Endothelial cell (in vitro differentiated cells): ENCODE results near the gene ODAD4. TPM values are rescaled to one million over a fixed set of nuclear protein-coding genes. Genes with fewer than 3 reads are reported as not detected.

ENCODE experiments used
- DNase-seq: peaks from one replicate; pipeline ENCODE4 v3.0.0; 2021; ENCODE audit warnings: low spot score
- H3K27ac Mint-ChIP-seq: one replicate; pipeline ENCODE4 v1.8.0; 2021; ENCODE audit warnings: mixed read lengths, inconsistent platforms; ENCODE audit not compliant: unreplicated experiment
- H3K27me3 Mint-ChIP-seq: one replicate; pipeline ENCODE4 v1.8.0; 2021; ENCODE audit warnings: mild to moderate bottlenecking, moderate library complexity, mixed read lengths, inconsistent platforms; ENCODE audit not compliant: unreplicated experiment
- H3K36me3 Mint-ChIP-seq: one replicate; pipeline ENCODE4 v1.8.0; 2021; ENCODE audit warnings: mild to moderate bottlenecking, low read depth, mixed read lengths, inconsistent platforms; ENCODE audit not compliant: unreplicated experiment
- H3K4me1 Mint-ChIP-seq: one replicate; pipeline ENCODE4 v1.8.0; 2021; ENCODE audit warnings: mild to moderate bottlenecking, mixed read lengths, inconsistent platforms; ENCODE audit not compliant: unreplicated experiment
- H3K4me3 Mint-ChIP-seq: one replicate; pipeline ENCODE4 v1.8.0; 2021; ENCODE audit warnings: mild to moderate bottlenecking, mixed read lengths, inconsistent platforms; ENCODE audit not compliant: unreplicated experiment
- H3K9me3 Mint-ChIP-seq: one replicate; pipeline ENCODE4 v1.8.0; 2021; ENCODE audit warnings: mixed read lengths, inconsistent platforms; ENCODE audit not compliant: unreplicated experiment
- total RNA-seq: library from RNA; stranded (reverse); fragmentation: NEBNext Ultra II Directional; extraction: Animal tissue kit (Norgen Biotek cat#: 25700); gene quantifications from one replicate; pipeline ENCODE4 v1.2.1, GENCODE V29; 2021; ENCODE audit not compliant: unreplicated experiment
- TF ChIP-seq, protein P1 (sequence below): fragments of 200-600 bp; sonication (generic); IDR thresholded peaks from one replicate; pipeline ENCODE4 v1.5.0; 2021; ENCODE audit warnings: antibody characterized with exemption; ENCODE audit not compliant: unreplicated experiment

Gene ODAD4
- total RNA-seq, 1 donor from 2014 or later: 2.2 TPM

DNA sequence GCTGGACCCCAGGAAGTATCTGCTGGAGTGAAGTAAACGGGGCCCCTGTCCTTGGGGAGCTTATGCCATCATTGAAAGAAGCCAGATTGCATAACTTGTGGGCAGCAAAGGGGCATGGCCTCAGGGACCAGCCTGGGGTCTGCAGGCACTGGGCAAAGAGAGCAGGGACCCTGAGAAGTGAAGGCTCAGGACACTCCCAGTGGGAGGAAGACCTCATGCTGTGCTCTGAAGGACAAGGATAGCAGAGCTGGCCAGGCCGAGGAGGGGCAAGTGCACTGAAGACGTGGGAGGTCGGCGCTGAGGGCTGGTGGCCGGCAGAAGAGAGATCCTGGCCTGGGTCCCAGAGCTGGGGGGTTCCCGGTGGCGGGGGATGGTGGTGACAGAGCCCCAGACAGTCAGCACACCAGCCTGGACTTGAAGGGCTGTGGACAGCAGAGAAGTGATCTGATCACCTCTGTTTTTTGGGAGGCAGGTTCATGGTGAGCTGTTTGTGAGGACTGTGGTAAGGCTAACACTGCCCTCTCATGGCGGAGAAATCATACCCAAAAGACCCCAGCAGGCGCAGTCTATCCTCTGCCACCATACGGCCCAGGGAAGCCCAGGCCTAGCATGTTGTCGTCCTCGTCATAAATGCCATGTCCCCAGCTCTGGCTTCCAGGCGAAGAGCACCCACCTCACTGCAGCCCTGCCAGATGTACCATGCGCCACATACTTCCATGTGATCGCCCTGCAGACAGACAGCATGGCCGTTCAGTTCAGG is 29.1 kb downstream of the ODAD4 start:
- no peak overlapping the region for H3K4me3 Mint-ChIP-seq
- H3K9me3 Mint-ChIP-seq: no peaks in the 10 kb centered on the region
- H3K27ac Mint-ChIP-seq: peak overlapping the region; percentile 41
- peaks cover 31% of the 10 kb centered on the region for H3K4me1 Mint-ChIP-seq
- TF ChIP-seq, protein P1, sequence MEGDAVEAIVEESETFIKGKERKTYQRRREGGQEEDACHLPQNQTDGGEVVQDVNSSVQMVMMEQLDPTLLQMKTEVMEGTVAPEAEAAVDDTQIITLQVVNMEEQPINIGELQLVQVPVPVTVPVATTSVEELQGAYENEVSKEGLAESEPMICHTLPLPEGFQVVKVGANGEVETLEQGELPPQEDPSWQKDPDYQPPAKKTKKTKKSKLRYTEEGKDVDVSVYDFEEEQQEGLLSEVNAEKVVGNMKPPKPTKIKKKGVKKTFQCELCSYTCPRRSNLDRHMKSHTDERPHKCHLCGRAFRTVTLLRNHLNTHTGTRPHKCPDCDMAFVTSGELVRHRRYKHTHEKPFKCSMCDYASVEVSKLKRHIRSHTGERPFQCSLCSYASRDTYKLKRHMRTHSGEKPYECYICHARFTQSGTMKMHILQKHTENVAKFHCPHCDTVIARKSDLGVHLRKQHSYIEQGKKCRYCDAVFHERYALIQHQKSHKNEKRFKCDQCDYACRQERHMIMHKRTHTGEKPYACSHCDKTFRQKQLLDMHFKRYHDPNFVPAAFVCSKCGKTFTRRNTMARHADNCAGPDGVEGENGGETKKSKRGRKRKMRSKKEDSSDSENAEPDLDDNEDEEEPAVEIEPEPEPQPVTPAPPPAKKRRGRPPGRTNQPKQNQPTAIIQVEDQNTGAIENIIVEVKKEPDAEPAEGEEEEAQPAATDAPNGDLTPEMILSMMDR: peak; percentile 28
- peak; percentile 65 for DNase-seq
- peaks cover 6% of the 10 kb centered on the region for H3K27me3 Mint-ChIP-seq
- H3K36me3 Mint-ChIP-seq: peaks cover 3% of the 10 kb centered on the region

DNA sequence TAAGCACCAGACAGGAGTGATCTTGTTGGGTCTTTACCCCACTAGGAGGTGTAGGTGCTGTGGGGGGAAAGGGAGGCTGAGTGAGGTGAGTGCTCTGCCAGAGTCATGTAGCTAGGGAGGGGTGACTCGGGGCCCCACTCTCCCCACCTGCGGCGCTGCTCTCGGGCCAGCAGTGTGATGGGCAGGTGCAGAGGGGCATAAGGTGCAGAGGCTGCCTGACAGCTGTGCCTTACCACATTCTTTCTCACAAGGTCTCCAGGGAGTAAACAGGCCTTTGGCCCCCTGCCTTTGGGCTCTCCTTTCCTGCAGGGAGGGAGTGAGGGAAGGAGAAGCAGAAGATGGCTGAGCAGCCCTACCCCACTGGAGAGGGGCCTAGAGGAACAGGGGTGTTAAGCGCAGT is 31.7 kb downstream of the ODAD4 start:
- H3K4me3 Mint-ChIP-seq: peak overlapping the region; percentile 31
- peaks cover 36% of the 10 kb centered on the region for H3K4me1 Mint-ChIP-seq
- TF ChIP-seq, protein P1: no peak
- peaks cover 15% of the 10 kb centered on the region for H3K27me3 Mint-ChIP-seq
- no peak overlapping the region for H3K27ac Mint-ChIP-seq
- H3K36me3 Mint-ChIP-seq: peaks cover 3% of the 10 kb centered on the region
- no peaks in the 10 kb centered on the region for H3K9me3 Mint-ChIP-seq
- no peak for DNase-seq

DNA sequence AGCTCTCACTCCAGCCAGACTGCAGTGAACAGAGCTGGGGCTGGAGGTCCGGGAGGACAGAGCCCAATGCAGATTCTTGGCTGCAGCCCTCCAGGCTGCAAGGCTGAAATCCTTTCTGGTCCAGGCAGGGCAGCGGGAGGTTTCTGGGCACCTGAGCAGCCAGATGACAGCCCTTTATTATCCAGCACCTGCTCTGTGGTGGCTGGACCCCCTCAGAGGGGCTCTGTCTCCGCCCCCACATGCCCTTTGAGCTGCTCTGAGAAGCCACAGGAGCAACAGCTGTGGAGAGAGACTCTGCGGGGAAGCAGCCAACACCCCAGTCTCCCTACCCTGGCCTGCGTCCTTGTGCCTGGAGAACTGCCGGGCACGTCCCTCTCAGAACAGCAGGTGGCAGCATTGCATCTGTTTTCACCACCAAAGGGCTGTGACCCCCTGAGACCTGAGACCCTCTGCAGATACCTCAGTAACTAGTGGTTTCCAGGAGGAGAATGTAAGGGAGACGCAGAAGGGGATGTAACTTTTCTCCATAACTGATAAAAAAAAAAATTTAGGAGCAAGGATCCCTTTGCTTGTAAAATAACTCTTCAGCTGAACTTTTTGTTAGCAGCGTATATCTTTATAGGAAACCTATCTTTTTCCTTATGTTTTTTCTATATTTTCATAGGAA is 32.5 kb downstream of the ODAD4 start:
- Mint-ChIP-seq H3K27me3 (peaks cover 17% of the 10 kb centered on the region), H3K27ac (no peak overlapping the region)
- TF ChIP-seq, protein P1: peak; percentile 79

DNA sequence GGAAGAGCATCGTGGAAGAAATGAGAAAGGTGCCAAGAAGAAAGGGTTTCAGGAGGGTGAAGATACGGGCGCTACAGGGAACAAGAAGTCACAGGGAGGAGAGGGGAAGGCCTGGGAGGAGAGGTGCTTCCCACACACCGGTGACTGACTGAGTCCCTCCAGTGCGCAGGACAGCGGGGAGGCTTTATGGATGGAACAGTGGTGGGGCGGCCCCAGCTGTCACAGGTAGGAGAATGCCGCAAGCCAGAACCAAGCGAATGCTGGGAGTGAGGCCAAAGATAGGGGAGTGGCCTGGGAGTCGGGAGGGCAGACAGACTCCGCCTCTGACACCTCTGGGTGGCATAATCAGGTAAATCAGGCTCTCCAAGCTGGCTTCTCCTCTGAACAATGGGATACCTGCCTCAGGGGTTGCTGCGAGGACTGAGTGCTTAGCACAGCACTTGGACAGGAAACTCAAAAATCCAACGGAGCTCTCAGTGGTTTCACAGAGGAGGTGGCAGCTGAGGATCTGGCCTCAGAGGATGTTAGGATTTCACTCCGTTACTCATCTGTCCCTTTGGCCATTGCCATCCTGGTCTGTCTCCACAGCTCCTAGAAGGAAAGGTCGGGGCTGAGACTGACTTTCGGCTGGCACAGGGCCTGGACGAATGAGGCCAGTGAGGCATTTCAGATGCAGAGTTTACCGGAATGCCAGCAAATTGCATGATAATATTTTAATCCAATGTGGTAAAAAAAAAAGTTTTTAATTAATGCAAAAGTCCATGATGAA is 35.5 kb downstream of the ODAD4 start:
- DNase-seq: peak; percentile 29
- TF ChIP-seq, protein P1: no peak
- H3K4me3 Mint-ChIP-seq: peak overlapping the region; percentile 66
- no peaks in the 10 kb centered on the region for H3K9me3 Mint-ChIP-seq
- peaks cover 30% of the 10 kb centered on the region for H3K27me3 Mint-ChIP-seq
- peaks cover 17% of the 10 kb centered on the region for H3K36me3 Mint-ChIP-seq
- H3K4me1 Mint-ChIP-seq: peaks cover 19% of the 10 kb centered on the region
- peak overlapping the region; percentile 36 for H3K27ac Mint-ChIP-seq

More for the DNA sequence above, 32.5 kb downstream of the ODAD4 start:
- H3K9me3 Mint-ChIP-seq: no peaks in the 10 kb centered on the region
- H3K4me1 Mint-ChIP-seq: peaks cover 30% of the 10 kb centered on the region
- DNase-seq: peak; percentile 84
- peaks cover 5% of the 10 kb centered on the region for H3K36me3 Mint-ChIP-seq
- no peak overlapping the region for H3K4me3 Mint-ChIP-seq
